ENCODE data around the gene PTTG1IP.
"Not testable (repeated sequence)": the region's sequence is repeated elsewhere in the genome, so short reads cannot be mapped to it uniquely, and the experiment has no call there.

The PTTG1IP gene

DNA sequence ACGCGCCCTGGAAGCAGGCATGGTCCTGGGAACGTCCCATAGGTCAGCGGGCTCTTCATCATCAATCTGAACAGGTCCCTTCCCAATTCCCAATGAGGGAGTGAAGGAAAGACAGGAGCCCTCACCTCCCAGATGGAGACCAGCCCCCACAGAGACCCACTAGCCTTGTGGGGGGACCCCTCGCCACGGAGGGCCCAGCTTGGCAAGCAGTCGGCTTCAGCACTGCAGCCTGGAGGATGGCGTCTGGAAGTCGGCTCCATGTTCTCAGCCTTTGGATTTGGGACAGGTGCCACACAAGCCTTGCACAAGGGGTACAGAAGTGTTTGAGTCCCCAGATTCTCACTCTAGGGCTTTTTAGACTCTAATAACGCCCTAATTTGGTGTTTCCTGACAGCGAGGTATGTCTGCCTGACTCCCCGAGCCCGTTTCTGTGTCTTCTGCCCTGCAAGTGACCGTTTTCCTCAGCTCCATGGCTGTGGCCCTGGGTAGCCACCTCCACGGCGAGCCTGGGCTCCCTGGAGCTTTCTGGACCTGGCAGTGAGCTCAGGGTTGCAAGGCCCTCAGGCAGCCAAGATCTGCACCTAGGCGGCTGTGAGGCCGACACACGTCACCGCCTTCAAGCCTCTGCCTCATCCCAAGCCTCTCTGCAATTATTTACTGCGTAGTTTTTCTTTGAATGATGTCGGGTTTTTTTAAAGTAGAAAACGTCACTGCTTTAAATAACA is 30.6 kb downstream of the PTTG1IP start:
- DNase-seq (ENCODE audit: low spot score), result no peak

DNA sequence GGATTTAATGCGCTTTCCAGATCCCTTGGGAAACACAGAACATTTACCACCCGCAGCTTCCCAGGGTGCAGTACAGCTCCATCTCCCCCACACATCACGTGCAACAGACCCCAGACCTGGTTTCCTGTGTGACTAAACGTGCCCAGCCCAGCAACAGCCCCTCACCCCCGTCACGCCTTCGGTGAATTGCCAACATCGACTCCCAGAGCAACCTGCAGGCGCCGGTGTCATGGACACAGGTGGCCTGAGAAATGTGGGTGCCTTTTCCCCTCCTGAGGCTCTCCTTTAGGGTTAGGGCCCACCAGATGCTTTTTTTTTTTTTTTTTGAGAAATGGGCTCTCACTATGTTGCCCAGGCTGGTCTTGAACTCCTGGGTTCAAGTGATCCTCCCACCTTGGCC is 31.4 kb downstream of the PTTG1IP start:
- no peak for DNase-seq (ENCODE audit: low spot score)

GRCh38 chr21:44840771-44841170 is 32.7 kb downstream of the PTTG1IP start:
- no peak for DNase-seq (ENCODE audit: low spot score)

DNA sequence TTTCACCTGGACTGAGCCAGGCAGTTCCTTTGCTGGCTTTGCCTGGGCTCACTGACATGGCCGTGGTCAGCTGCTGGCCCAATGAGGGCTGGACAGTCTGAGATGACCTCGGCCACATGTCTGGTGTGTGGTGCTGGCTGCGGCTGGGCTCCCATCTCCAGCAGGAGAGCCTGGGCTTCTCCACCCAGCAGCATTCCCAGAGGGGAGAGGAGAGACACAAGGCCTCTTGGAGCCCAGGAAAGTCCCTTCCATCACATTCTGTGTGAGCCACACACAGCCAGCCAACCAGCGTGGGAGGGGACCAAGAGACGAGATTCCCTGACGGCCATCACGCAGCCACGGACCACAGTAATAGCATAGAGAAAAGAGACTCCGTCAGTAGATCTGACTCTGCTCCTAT is 34.5 kb downstream of the PTTG1IP start:
- no peak for DNase-seq (ENCODE audit: low spot score)

- no peak for DNase-seq (ENCODE audit: low spot score)
Measured at GRCh38 chr21:44838039-44838895, 35.2 kb downstream of the PTTG1IP start.

DNA sequence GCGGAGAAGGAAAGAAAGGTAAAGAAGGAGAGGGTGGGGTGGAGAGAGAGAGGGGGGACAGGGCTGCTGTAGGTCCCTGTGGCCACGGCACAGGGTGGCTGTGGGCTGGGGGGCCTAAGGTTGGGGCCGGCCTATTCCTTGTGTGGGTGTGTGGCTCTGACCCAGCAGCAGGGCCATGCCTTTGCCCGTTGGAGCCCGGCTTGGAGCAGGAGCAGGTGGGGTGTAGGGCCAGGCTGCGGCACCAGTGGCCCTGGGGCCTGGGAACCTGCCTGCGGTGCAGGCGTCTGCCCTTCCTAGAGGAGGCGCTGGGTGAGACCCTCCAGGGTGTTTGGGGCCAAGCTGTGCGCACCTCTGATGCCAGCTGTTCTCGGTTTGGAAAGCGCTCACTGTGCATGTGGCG is 36.0 kb downstream of the PTTG1IP start:
- no peak for DNase-seq (ENCODE audit: low spot score)

DNA sequence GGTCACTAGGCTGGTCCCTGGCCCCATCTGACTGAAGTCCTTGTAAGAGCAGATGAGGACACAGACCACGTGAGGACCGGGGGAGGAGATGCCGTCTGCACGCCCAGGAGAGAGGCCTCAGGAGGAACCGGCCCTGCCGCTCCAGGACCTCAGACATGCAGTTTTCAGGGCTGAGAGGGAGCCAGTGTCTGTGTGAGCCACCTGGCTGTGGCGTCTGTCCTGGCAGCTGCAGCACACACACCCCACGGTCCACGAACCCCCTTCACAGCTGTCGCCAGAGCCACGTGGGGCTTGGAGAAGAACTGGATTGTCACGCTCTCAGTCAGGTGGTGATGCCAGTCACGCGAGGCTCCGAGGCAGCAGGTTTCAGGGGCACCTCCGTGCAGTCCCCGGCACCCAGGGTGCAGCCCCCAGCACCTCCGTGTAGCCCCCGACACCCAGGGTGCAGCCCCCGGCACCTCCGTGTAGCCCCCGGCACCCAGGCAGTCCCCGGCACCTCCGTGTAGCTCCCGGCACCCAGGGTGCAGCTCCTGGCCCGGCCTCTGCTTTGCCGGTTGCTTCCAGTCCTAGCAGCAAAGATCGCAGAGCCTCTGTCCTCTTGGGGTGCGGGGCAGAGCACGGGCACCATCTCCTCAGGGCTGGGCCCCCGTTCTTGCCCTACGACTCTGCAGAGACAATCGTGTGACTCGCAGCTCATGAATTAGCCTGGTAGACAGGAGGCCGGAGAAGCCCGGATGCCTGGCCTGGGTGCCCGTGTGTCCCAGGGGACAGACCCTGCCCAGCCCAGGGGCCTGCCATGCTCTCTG is 36.6 kb downstream of the PTTG1IP start:
- peak; percentile 65 for DNase-seq (ENCODE audit: low spot score)

DNA sequence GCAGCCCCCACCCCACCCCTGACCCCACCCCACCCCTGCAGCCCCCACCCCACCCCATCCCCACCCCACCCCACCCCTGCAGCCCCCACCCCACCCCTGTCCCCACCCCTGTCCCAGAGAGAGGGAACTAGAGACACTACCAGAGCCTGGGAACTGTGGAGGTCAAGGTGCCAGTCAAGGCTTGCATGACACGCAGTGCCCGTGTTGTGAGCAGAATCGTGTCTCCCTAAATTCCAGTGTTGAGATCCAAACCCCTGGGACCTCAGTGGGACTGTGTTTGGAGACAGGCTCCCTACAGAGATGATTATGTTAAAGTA is 37.2 kb downstream of the PTTG1IP start:
- no peak for DNase-seq (ENCODE audit: low spot score)

DNA sequence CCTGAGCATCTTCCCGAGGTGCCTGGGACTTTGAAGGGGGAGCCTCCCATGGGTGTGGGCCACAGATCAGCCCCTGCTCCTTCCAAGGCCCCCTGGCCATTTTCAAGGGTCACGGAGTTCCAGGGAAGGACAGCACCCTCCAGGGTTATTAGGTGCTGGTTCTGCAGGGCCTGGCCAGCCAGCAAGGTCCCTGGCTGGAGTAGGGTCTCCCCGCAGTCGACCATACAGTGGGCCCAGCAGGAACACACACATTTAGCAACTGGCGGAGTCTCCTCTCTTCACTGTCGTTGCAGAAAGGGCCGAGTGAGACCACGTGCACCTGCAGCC is 37.9 kb downstream of the PTTG1IP start:
- no peak for DNase-seq (ENCODE audit: low spot score)

DNA sequence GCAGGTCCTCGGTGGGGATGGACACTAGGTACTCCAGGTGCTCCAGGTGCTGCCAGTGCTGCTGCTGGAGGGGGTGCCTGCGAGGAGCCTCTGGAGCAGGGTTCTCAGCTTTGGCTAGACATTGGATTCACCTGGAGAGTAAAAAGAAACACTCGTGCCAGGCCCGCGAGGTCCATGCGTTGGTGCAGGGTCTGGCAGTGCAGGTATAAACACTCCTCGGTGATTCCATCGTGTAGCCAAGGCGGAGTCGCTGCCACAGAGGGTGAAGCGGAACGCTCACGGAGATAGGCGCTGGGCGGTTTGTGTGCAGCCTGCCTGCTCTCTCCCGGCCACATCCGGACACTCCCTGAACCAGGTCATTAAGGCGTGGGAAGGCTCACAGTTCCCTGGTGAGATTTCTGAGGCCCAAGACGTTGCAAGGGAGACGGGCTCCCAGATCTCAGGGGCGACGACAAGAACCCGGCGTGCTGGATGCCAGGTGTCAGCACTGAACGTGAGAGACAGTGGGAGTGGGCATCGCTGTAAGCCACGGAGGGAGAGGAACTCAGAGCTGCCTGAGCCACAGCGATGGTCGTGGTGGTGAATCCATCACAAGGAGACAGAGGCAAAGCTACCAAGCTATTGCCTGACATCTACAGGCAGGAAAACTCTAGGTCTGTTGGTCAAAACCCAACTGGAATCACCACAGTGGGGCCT is 38.4 kb downstream of the PTTG1IP start:
- no peak for DNase-seq (ENCODE audit: low spot score)

- DNase-seq (ENCODE audit: low spot score), result no peak
Measured at GRCh38 chr21:44834231-44834950, 39.1 kb downstream of the PTTG1IP start.

- DNase-seq (ENCODE audit: low spot score), result no peak
Measured at GRCh38 chr21:44833663-44834062, 39.8 kb downstream of the PTTG1IP start.

- not testable (repeated sequence) for DNase-seq (ENCODE audit: low spot score)
Measured at GRCh38 chr21:44832516-44833255, 40.8 kb downstream of the PTTG1IP start.

GRCh38 chr21:44831227-44831860 is 42.1 kb downstream of the PTTG1IP start:
- DNase-seq (ENCODE audit: low spot score), result no peak

GRCh38 chr21:44829507-44830092 is 43.9 kb downstream of the PTTG1IP start:
- DNase-seq (ENCODE audit: low spot score), result no peak

DNA sequence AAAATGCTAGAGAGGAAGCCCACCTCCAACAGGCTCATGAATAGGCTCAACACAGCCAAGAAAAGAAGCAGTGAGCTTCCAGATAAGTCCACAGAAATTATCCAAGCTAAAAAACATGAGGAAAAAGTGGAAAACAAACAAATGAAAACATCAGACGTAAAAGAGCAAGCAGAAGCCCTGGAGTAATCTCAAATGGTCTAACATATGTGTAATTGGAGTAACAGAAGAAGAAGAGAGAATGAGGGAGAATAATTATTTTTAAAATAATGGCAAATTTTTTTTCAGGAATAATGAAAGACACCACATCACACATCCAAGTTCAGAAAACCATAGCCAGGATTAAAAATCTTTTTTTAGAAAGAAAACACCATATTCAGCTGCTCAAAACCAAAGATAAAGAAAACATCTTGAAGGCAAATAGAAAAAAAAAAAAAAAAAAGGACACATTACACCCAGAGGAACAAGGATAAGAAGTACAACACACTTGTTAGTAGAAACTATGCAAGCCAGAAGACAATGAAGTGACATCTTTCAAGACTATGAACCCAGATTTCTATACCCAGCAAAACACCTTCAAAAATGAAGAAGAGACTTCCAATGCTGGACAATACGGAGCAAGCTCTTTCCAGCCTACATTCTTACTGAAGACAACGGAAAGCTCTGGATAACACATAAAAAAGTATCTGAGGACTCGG is 45.0 kb downstream of the PTTG1IP start:
- no peak for DNase-seq (ENCODE audit: low spot score)

- no peak for DNase-seq (ENCODE audit: low spot score)
Measured at GRCh38 chr21:44823179-44823660, 50.3 kb downstream of the PTTG1IP start.

DNA sequence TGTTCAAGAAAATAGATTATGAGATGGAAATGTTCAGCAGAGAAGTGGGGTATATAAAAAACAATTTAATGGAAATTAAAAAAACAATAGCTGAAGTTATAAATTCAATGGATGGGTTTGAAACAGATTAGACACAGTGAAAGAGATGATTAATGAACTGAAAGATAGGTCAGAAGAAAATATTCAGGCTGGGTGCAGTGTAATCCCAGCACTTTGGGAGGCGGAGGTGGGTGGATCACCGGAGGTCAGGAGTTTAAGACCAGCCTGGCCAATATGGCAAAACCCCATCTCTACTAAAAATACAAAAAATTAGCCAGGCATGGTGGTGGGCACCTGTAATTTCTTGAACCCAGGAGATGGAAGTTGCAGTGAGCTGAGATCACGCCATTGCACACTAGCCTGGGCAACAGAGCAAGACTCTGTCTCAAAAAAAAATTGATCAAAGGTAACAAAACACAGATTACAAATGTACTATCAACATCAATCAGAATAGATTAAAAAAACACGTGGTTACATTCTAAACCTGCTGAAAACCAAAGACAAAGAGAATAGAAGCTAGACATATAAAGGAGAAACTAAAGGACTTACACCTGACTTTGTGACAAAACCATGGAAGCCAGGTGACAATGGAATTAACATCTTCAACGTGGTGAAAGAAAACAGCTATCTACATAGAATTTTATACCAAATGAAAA is 50.9 kb downstream of the PTTG1IP start:
- DNase-seq (ENCODE audit: low spot score), result no peak

- no peak for DNase-seq (ENCODE audit: low spot score)
Measured at GRCh38 chr21:44820851-44821250, 52.6 kb downstream of the PTTG1IP start.

All from HuH-7 (cell line).